Mesendoderm (in vitro differentiated cells): ENCODE results near the gene EPDR1.

Experiments
- DNase-seq: peaks from one replicate; pipeline ENCODE4 v3.0.0; 2013
- H2AK5ac ChIP-seq: 2 replicates; pipeline ENCODE4 v1.6.1; 2013; ENCODE audit warnings: low read length, inconsistent platforms
- H2BK120ac ChIP-seq: 2 replicates; pipeline ENCODE4 v1.6.1; 2013; ENCODE audit warnings: low read depth, mild to moderate bottlenecking, low read length, moderate library complexity, mixed read lengths
- H2BK15ac ChIP-seq: replicated peaks from 2 replicates; pipeline ENCODE4 v1.6.1; 2013; ENCODE audit warnings: low read depth, mild to moderate bottlenecking, moderate library complexity
- H2BK5ac ChIP-seq: 2 replicates; pipeline ENCODE4 v1.6.1; 2013; ENCODE audit warnings: low read length, inconsistent platforms
- H3K18ac ChIP-seq: 2 replicates; pipeline ENCODE4 v1.6.1; 2013; ENCODE audit warnings: mild to moderate bottlenecking, low read length, mixed read lengths
- H3K23ac ChIP-seq: one replicate; pipeline ENCODE4 v1.6.1; 2013; ENCODE audit warnings: low read length
- H3K27ac ChIP-seq: 2 replicates; pipeline ENCODE4 v1.5.1; 2013; ENCODE audit warnings: low read depth, mild to moderate bottlenecking, inconsistent platforms, low read length, moderate library complexity
- H3K27me3 ChIP-seq: 2 replicates; pipeline ENCODE4 v1.6.1; 2013; ENCODE audit warnings: low read length, control low read depth, mild to moderate bottlenecking, inconsistent platforms; ENCODE audit not compliant: insufficient read depth, poor library complexity
- H3K36me3 ChIP-seq: 2 replicates; pipeline ENCODE4 v1.6.1; 2013; ENCODE audit warnings: low read length, inconsistent platforms; ENCODE audit not compliant: control insufficient read depth, insufficient read depth
- H3K4ac ChIP-seq: one replicate; pipeline ENCODE4 v1.6.1; 2013; ENCODE audit warnings: low read depth, mild to moderate bottlenecking, low read length, moderate library complexity
- H3K4me1 ChIP-seq: 2 replicates; pipeline ENCODE4 v1.6.1; 2013; ENCODE audit warnings: low read depth, low read length, inconsistent platforms; ENCODE audit not compliant: control insufficient read depth
- H3K4me2 ChIP-seq: 2 replicates; pipeline ENCODE4 v1.6.1; 2013; ENCODE audit warnings: low read length
- H3K4me3 ChIP-seq: 2 replicates; pipeline ENCODE4 v1.5.1; 2013; ENCODE audit warnings: mild to moderate bottlenecking, low read length
- H3K56ac ChIP-seq: one replicate; pipeline ENCODE4 v1.6.1; 2013; ENCODE audit warnings: low read length
- H3K79me1 ChIP-seq: 2 replicates; pipeline ENCODE4 v1.6.1; 2013; ENCODE audit warnings: low read length, inconsistent platforms
- H3K79me2 ChIP-seq: 2 replicates; pipeline ENCODE4 v1.6.1; 2013; ENCODE audit warnings: mild to moderate bottlenecking, low read length; ENCODE audit not compliant: control insufficient read depth, insufficient read depth
- H3K9ac ChIP-seq: 2 replicates; pipeline ENCODE4 v1.6.1; 2013; ENCODE audit warnings: low read length, inconsistent platforms
- H4K5ac ChIP-seq: one replicate; pipeline ENCODE4 v1.6.1; 2013; ENCODE audit warnings: low read length
- H4K8ac ChIP-seq: one replicate; pipeline ENCODE4 v1.6.1; 2013; ENCODE audit warnings: low read depth, mild to moderate bottlenecking, control low read depth, low read length, moderate library complexity
- WGBS: extraction: QIAGEN DNeasy Blood & Tissue Kit; methylation state at CpG from one replicate; pipeline ENCODE4 v1.1.7; 2013; ENCODE audit warnings: low lambda C conversion rate, missing lambda C conversion rate; ENCODE audit not compliant: insufficient coverage; ENCODE audit errors: extremely low coverage; 5-methylcytosine and 5-hydroxymethylcytosine counted together

The EPDR1 gene

GRCh38 chr7:37901890-37902524 is 18.4 kb upstream of the EPDR1 start:
- Histone ChIP-seq H2BK5ac (no peak overlapping the region), H3K79me1 (no peaks in the 10 kb centered on the region), H2BK120ac (no peak overlapping the region), H3K4ac (no peak overlapping the region), H4K5ac (no peak overlapping the region), H3K56ac (no peak overlapping the region), H4K8ac (no peak overlapping the region), H3K4me2 (no peak overlapping the region), H3K4me1 (no peaks in the 10 kb centered on the region), H3K4me3 (no peak overlapping the region), H3K79me2 (no peaks in the 10 kb centered on the region), H3K27me3 (no peaks in the 10 kb centered on the region), H3K9ac (no peak overlapping the region), H3K36me3 (no peaks in the 10 kb centered on the region), H2AK5ac (no peak overlapping the region), H3K27ac (no peak overlapping the region), H2BK15ac (no peak overlapping the region), H3K23ac (no peak overlapping the region), H3K18ac (no peak overlapping the region)
- WGBS, result no CpG with 5 or more reads among the region's 2 CpGs
- peak; percentile 54 for DNase-seq

DNA sequence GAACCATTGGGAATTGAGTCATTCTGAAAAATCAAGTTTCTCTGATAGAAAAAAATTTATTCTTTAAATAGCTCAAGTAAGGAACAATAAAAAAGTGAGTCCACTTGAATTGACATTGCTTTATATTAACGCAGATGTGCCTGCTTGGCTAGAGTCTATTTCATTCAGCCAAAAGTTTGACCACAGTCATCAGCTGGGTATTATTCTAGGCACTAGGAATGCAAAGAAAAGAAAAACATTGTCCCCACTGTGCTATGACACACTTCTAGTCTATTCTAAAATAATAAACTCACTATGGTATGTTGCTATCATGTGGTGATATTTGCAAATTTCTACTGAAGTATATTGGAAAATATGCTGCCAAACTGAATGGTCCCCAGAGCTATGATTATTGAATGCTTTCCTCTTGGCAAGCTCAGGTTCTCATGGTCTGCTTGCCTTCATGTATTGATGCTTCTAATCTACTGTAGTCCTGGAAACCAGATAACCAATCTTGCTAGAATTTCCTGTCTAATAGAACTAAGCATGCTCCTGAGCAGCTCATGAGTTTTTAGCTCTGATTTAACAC is 12.1 kb upstream of the EPDR1 start:
- Histone ChIP-seq H3K79me1 (no peaks in the 10 kb centered on the region), H3K27me3 (no peaks in the 10 kb centered on the region), H2BK5ac (no peak overlapping the region), H2BK15ac (no peak overlapping the region), H3K56ac (no peak overlapping the region), H3K18ac (no peak overlapping the region), H3K4me1 (no peaks in the 10 kb centered on the region), H3K4me3 (no peak overlapping the region), H3K36me3 (no peaks in the 10 kb centered on the region), H3K23ac (no peak overlapping the region), H3K4me2 (no peak overlapping the region), H4K8ac (no peak overlapping the region), H2BK120ac (no peak overlapping the region), H4K5ac (no peak overlapping the region), H3K9ac (no peak overlapping the region), H3K4ac (no peak overlapping the region), H3K79me2 (no peaks in the 10 kb centered on the region), H2AK5ac (no peak overlapping the region), H3K27ac (no peak overlapping the region)
- peak; percentile 40 for DNase-seq
- no CpG with 5 or more reads among the region's 1 CpG for WGBS

DNA sequence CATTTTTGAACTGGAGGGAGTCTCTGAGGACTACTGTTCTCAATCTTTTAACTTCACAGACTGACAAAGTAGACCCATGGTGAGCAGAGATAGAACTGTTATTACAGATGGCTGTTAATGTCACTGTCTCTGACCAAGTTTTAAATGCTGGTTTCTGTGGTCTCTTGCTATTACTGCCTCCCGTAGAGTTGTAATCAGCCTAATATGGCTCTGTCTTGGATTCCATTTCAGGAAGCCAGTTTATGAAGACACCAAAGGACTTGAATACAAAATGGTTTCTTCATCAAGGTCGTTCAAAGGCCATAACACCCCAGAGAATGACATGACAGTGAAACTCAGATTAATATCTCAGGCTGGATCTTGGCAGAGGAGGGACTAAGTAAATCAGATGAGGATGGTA is 7.7 kb upstream of the EPDR1 start:
- H2BK120ac ChIP-seq, result no peak overlapping the region
- H3K56ac ChIP-seq, result no peak overlapping the region
- WGBS, result no CpG with 5 or more reads among the region's 2 CpGs
- no peak overlapping the region for H3K27ac ChIP-seq
- H2BK15ac ChIP-seq, result no peak overlapping the region
- peaks cover 13% of the 10 kb centered on the region for H3K27me3 ChIP-seq
- H3K23ac ChIP-seq, result no peak overlapping the region
- no peak overlapping the region for H2BK5ac ChIP-seq
- H3K36me3 ChIP-seq, result no peaks in the 10 kb centered on the region
- no peak overlapping the region for H3K4ac ChIP-seq
- no peaks in the 10 kb centered on the region for H3K79me2 ChIP-seq
- H3K4me1 ChIP-seq, result no peaks in the 10 kb centered on the region
- H3K4me2 ChIP-seq, result no peak overlapping the region
- no peak overlapping the region for H3K9ac ChIP-seq
- H2AK5ac ChIP-seq, result no peak overlapping the region
- no peak overlapping the region for H3K18ac ChIP-seq
- no peak overlapping the region for H4K8ac ChIP-seq
- no peak overlapping the region for H4K5ac ChIP-seq
- DNase-seq, result no peak
- no peaks in the 10 kb centered on the region for H3K79me1 ChIP-seq
- no peak overlapping the region for H3K4me3 ChIP-seq

DNA sequence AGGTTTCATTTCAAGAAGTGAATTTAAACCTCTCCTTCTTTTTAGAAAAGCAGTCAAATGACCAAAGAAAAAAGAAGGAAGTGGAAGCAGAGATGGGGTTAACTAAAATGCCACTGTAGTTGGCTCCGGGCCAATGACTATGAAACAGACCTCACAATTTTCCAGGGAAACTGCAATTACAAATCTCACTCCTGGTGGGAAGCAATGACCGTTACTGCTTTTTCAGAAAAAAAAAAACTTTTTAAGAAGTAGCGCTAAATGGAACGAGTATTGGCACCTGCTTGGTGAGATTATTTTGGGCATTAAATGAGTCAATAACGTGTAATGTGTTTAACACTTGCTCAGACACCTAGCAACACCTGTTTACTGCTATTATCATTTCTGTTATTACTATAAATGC is 5.0 kb upstream of the EPDR1 start:
- H3K4me3 ChIP-seq, result no peak overlapping the region
- no CpG with 5 or more reads among the region's 5 CpGs for WGBS
- no peak overlapping the region for H2BK120ac ChIP-seq
- H3K4me1 ChIP-seq, result no peaks in the 10 kb centered on the region
- no peak overlapping the region for H4K8ac ChIP-seq
- no peaks in the 10 kb centered on the region for H3K79me1 ChIP-seq
- H3K9ac ChIP-seq, result no peak overlapping the region
- no peak overlapping the region for H2BK5ac ChIP-seq
- no peak overlapping the region for H3K18ac ChIP-seq
- H4K5ac ChIP-seq, result no peak overlapping the region
- no peak overlapping the region for H3K23ac ChIP-seq
- H3K27ac ChIP-seq, result no peak overlapping the region
- H3K27me3 ChIP-seq, result peaks cover 13% of the 10 kb centered on the region
- no peak overlapping the region for H2AK5ac ChIP-seq
- no peak overlapping the region for H3K4me2 ChIP-seq
- no peaks in the 10 kb centered on the region for H3K36me3 ChIP-seq
- H3K4ac ChIP-seq, result no peak overlapping the region
- no peak overlapping the region for H3K56ac ChIP-seq
- DNase-seq, result no peak
- no peak overlapping the region for H2BK15ac ChIP-seq
- no peaks in the 10 kb centered on the region for H3K79me2 ChIP-seq

- H3K4me3 ChIP-seq, result no peak overlapping the region
- H3K4me2 ChIP-seq, result peak overlapping the region; percentile 48
- H3K56ac ChIP-seq, result no peak overlapping the region
- H2BK5ac ChIP-seq, result no peak overlapping the region
- H2AK5ac ChIP-seq, result no peak overlapping the region
- H4K8ac ChIP-seq, result no peak overlapping the region
- H3K79me2 ChIP-seq, result no peaks in the 10 kb centered on the region
- no peaks in the 10 kb centered on the region for H3K4me1 ChIP-seq
- H3K9ac ChIP-seq, result no peak overlapping the region
- no peak overlapping the region for H3K27ac ChIP-seq
- peaks cover 13% of the 10 kb centered on the region for H3K27me3 ChIP-seq
- H2BK15ac ChIP-seq, result no peak overlapping the region
- no peaks in the 10 kb centered on the region for H3K36me3 ChIP-seq
- no peak overlapping the region for H3K18ac ChIP-seq
- H2BK120ac ChIP-seq, result no peak overlapping the region
- peak; percentile 10 for DNase-seq
- H3K79me1 ChIP-seq, result no peaks in the 10 kb centered on the region
- WGBS, result no CpG with 5 or more reads among the region's 57 CpGs
- no peak overlapping the region for H4K5ac ChIP-seq
- no peak overlapping the region for H3K4ac ChIP-seq
- H3K23ac ChIP-seq, result no peak overlapping the region
Measured at GRCh38 chr7:37916017-37916672, 4.3 kb upstream of the EPDR1 start.
